ENCODE results near the gene GLUD1. TPM values are rescaled to one million over a fixed set of nuclear protein-coding genes. Genes with fewer than 3 reads are reported as not detected.
A peak's percentile ranks its signal among the peaks of the same experiment; 100 is the strongest.
"Not testable (repeated sequence)": the region's sequence is repeated elsewhere in the genome, so short reads cannot be mapped to it uniquely, and the experiment has no call there.

The GLUD1 gene
- total RNA-seq, 2 experiments from 2014 or later = 94.2 to 101 TPM

DNA sequence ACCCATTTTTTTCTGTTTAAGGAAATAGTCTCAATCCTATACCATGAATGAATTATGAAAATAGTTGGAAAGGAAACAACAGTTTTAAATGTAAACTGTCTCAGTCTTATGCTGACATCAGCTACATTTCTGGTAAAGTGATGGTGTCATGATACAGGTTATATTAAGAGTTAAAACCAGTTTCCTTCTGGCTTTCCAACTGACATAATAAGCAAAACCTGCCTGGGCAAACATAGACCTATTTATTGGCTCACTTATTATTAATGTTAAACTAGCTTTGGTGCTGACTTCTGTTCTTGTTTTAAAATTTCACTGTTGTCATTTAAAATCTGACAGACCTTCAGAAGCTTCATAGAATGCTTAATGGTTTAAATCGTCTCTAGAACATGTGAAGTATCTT lies 24.4 kb upstream of the GLUD1 start:
- H3K4me3 Mint-ChIP-seq; intact Hi-C loops (cut with micrococcal nuclease); CTCF ChIA-PET; ATAC-seq; H3K27me3 Mint-ChIP-seq; H3K27ac Mint-ChIP-seq; POLR2A ChIA-PET; DNase-seq; H3K4me1 Mint-ChIP-seq (ENCODE audit: low read depth); H3K9me3 Mint-ChIP-seq: not testable (repeated sequence)
- peaks cover 17% of the 10 kb centered on the region for H3K36me3 Mint-ChIP-seq (ENCODE audit: low read depth)

DNA sequence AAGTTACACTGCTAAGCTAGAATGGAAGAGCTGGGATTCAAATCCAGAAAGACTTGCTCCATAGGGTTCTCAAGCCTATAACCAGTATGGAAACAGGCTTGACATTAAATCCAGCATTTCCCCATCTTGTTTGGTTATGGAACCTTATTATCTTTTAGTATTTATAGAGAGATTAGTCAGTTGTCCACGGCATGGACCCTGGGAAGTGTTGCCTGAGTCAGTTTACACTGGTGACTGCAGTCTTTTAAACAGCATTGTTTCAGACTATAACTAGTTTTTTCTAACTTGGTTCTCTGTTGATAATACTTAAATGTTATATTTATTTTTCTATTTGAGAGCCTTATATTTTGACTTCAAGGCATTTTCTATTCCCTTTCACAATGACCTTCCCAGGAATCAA lies 23.5 kb upstream of the GLUD1 start:
- H3K27ac Mint-ChIP-seq; DNase-seq; intact Hi-C loops (cut with micrococcal nuclease); H3K9me3 Mint-ChIP-seq; POLR2A ChIA-PET; ATAC-seq; H3K27me3 Mint-ChIP-seq; H3K4me1 Mint-ChIP-seq (ENCODE audit: low read depth); CTCF ChIA-PET; H3K4me3 Mint-ChIP-seq: not testable (repeated sequence)
- peaks cover 17% of the 10 kb centered on the region for H3K36me3 Mint-ChIP-seq (ENCODE audit: low read depth)

- H3K36me3 Mint-ChIP-seq (ENCODE audit: low read depth) = peaks cover 50% of the 10 kb centered on the region
Measured at GRCh38 chr10:87105446-87106124, 10.9 kb upstream of the GLUD1 start.

DNA sequence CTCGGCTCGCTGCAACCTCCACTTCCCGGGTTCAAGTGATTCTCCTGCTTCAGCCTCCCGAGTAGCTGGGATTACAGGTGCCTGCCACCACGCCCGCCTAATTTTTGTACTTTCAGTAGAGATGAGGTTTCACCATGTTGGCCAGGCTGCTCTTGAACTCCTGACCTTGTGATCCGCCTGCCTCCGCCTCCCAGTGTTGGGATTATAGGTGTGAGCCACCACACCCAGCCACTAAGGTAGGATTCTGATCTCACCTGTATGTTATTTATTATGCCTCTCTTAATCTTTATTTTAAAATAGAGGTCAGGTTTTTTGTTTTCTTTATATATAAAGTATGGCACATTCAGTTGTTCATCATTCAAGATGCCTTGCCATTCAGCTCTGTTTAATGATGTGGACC lies 10.1 kb upstream of the GLUD1 start:
- H3K9me3 Mint-ChIP-seq; H3K4me3 Mint-ChIP-seq; H3K27ac Mint-ChIP-seq; ATAC-seq; H3K27me3 Mint-ChIP-seq; DNase-seq; intact Hi-C loops (cut with micrococcal nuclease); H3K4me1 Mint-ChIP-seq (ENCODE audit: low read depth): not testable (repeated sequence)
- H3K36me3 Mint-ChIP-seq (ENCODE audit: low read depth) = peaks cover 55% of the 10 kb centered on the region
- ChIA-PET CTCF (interaction anchor here (0.6 to 1.1 kb wide), 2 partner anchors 9 to 137 kb away, joined by 3 read pairs; partner anchors contain the start of genes ADIRF and SHLD2), POLR2A (interaction anchor here (0.6 to 3.3 kb wide), 2 partner anchors 9 to 370 kb away, joined by 3 to 12 read pairs; partner anchors contain the start of genes GLUD1 and SHLD2)

More at GRCh38 chr10:87105446-87106124, 10.9 kb upstream of the GLUD1 start:
- no peak for DNase-seq
- no peak for ATAC-seq
- H3K9me3 Mint-ChIP-seq = no peaks in the 10 kb centered on the region
- H3K4me1 Mint-ChIP-seq (ENCODE audit: low read depth) = peaks cover 4% of the 10 kb centered on the region
- POLR2A ChIA-PET = interaction anchor here (3.3 kb wide), 1 partner anchor 10 kb away, joined by 12 read pairs; the partner anchor contains the start of genes GLUD1 and SHLD2
- intact Hi-C loops (cut with micrococcal nuclease) = no loop called here
- H3K4me3 Mint-ChIP-seq = no peak overlapping the region
- TF ChIP-seq, protein P1, sequence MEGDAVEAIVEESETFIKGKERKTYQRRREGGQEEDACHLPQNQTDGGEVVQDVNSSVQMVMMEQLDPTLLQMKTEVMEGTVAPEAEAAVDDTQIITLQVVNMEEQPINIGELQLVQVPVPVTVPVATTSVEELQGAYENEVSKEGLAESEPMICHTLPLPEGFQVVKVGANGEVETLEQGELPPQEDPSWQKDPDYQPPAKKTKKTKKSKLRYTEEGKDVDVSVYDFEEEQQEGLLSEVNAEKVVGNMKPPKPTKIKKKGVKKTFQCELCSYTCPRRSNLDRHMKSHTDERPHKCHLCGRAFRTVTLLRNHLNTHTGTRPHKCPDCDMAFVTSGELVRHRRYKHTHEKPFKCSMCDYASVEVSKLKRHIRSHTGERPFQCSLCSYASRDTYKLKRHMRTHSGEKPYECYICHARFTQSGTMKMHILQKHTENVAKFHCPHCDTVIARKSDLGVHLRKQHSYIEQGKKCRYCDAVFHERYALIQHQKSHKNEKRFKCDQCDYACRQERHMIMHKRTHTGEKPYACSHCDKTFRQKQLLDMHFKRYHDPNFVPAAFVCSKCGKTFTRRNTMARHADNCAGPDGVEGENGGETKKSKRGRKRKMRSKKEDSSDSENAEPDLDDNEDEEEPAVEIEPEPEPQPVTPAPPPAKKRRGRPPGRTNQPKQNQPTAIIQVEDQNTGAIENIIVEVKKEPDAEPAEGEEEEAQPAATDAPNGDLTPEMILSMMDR (IDR thresholded peaks at IDR 0.05) = no peak
- H3K27ac Mint-ChIP-seq = no peak overlapping the region
- no peaks in the 10 kb centered on the region for H3K27me3 Mint-ChIP-seq
- CTCF ChIA-PET = interaction anchor here (0.6 kb wide), 1 partner anchor 10 kb away, joined by 3 read pairs; the partner anchor contains the start of gene SHLD2

DNA sequence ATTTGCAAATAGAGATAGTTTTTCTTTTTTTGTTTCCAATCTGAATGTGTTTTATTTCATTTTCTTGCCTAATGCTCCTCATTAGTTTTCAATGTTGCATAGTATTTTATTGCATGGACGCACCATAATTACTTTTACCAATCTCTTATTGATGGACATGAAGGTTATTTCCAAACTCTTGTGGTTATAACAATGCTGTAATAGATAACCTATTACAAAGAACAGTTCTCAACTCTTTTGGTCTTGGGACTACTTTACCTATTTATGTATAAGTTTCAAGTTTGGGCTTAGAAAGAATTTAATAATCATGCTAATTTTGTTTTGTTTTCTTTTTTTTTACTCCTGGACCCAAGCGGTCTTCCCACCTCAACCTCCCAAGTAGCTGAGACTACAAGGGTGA lies 7.4 kb upstream of the GLUD1 start:
- DNase-seq (no peak), ATAC-seq (no peak)
- Mint-ChIP-seq H3K9me3 (no peaks in the 10 kb centered on the region), H3K27me3 (no peaks in the 10 kb centered on the region), H3K36me3 (ENCODE audit: low read depth) (peaks cover 51% of the 10 kb centered on the region), H3K4me1 (ENCODE audit: low read depth) (peaks cover 14% of the 10 kb centered on the region), H3K27ac (no peak overlapping the region), H3K4me3 (no peak overlapping the region)
- ChIA-PET CTCF (no interaction called here), POLR2A (no interaction called here)
- intact Hi-C loops (cut with micrococcal nuclease) = no loop called here
- TF ChIP-seq, protein P1 (IDR thresholded peaks at IDR 0.05) = no peak

GRCh38 chr10:87095236-87095945 lies 748 bp upstream of the GLUD1 start:
- POLR2A ChIA-PET = interaction anchor here (1.3 to 2.7 kb wide), 3 partner anchors 9 to 410 kb away, joined by 3 to 12 read pairs (median 6); partner anchors contain the start of gene MINPP1
- intact Hi-C loops (cut with micrococcal nuclease) = no loop called here
- no peaks in the 10 kb centered on the region for H3K9me3 Mint-ChIP-seq
- CTCF ChIA-PET = interaction anchor here (0.5 to 1.3 kb wide), 3 partner anchors 10 to 156 kb away, joined by 3 read pairs; no protein-coding TSS in a partner anchor
- H3K27me3 Mint-ChIP-seq = no peaks in the 10 kb centered on the region
- TF ChIP-seq, protein P1 (IDR thresholded peaks at IDR 0.05) = no peak
- peaks cover 42% of the 10 kb centered on the region for H3K4me1 Mint-ChIP-seq (ENCODE audit: low read depth)
- peak; percentile 82 for DNase-seq
- H3K36me3 Mint-ChIP-seq (ENCODE audit: low read depth) = peaks cover 45% of the 10 kb centered on the region
- H3K27ac Mint-ChIP-seq = peak overlapping the region; percentile 89
- ATAC-seq = peak; percentile 59
- H3K4me3 Mint-ChIP-seq = peak overlapping the region; percentile 86

Data from activated CD8-positive, alpha-beta T cell treated with anti-CD3 and anti-CD28 coated beads for 36 hours (primary cell).